Measurements from ENCODE around the gene LIN37.

LIN37 gene

DNA sequence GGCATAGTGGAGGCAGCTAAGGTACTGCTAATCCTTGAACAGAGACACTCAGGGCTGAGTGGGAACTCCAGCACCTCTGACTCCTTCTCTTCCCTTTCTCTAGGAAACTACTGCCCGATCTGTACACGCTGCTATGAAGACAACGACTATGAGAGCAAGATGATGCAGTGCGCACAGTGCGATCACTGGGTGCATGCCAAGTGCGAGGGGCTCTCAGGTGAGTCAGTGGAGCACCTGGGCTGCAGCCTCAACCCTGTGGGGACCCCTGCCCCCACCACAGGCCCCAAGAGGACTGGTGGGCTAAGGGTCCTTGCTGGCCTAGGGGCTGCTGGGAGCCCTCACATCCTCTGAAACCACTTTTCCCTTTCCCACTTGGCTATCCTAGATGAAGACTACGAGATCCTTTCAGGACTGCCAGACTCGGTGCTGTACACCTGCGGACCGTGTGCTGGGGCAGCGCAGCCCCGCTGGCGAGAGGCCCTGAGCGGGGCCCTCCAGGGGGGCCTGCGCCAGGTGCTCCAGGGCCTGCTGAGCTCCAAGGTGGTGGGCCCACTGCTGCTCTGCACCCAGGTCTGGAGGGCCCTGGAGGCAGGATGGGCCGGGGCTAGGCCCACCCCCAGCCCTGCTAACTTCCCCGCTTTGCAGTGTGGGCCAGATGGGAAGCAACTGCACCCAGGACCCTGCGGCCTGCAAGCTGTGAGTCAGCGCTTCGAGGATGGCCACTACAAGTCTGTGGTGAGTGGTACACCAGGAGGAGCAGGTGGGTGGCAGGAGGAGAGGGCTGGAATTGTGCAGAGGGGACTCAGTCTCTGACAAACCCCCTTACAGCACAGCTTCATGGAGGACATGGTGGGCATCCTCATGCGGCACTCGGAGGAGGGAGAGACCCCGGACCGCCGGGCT is 21.1 kb upstream of the LIN37 start:
- FAIRE-seq (no peak), DNase-seq (ENCODE audit: insufficient read length, low spot score) (no peak)
- TF ChIP-seq POLR2A (IDR thresholded peaks at IDR 0.05; ENCODE audit: low read depth, low read length) (no peak), POLR2AphosphoS5 (IDR thresholded peaks at IDR 0.05; ENCODE audit: low read depth, low read length) (no peak), PAX5 (IDR thresholded peaks at IDR 0.05; ENCODE audit: insufficient read depth, low read length, severe bottlenecking) (no peak), SPI1 (IDR thresholded peaks at IDR 0.05; ENCODE audit: low read depth, low read length) (no peak), TAF1 (IDR thresholded peaks at IDR 0.05; ENCODE audit: low read depth, low read length) (no peak), POU2F2 (IDR thresholded peaks at IDR 0.05; ENCODE audit: low read depth, low read length) (no peak)

DNA sequence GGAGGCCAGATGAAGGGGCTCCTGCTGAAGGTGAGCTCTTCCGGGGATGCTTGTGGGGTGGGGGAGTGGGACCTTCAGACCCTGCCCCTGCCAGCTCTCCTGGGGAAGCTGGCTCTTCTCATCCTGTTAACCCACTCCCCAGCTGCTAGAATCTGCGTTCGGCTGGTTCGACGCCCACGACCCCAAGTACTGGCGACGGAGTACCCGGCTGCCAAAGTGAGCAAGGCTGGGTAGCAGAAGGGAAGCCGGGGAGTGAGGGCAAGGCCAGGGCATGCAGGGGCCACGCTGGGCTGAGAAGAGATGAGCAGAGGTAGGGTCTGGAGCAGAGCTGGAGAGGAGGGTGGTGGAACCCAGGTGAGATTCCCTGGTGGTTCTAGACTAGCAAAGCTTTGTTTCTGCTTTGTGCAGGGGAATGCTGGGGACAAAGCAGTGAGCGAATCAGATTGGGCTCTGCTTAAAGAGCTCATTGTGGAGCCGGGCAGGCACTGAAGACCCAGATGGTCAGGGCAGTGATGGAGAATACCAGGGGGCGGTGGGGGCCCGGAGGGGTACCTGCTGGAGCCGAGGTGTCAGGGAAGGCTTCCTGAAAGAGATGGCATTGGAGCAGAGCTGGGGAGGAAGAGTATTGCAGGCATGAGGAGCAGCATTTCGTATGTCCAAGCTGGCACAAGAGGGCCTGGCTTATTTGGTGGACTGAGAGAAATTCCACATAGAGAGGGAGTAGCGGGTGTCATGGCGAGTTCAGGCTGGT is 20.2 kb upstream of the LIN37 start:
- FAIRE-seq: no peak
- TF ChIP-seq POLR2AphosphoS5 (IDR thresholded peaks at IDR 0.05; ENCODE audit: low read depth, low read length): no peak
- no peak for TF ChIP-seq POU2F2 (IDR thresholded peaks at IDR 0.05; ENCODE audit: low read depth, low read length)
- no peak for TF ChIP-seq SPI1 (IDR thresholded peaks at IDR 0.05; ENCODE audit: low read depth, low read length)
- no peak for DNase-seq (ENCODE audit: insufficient read length, low spot score)

DNA sequence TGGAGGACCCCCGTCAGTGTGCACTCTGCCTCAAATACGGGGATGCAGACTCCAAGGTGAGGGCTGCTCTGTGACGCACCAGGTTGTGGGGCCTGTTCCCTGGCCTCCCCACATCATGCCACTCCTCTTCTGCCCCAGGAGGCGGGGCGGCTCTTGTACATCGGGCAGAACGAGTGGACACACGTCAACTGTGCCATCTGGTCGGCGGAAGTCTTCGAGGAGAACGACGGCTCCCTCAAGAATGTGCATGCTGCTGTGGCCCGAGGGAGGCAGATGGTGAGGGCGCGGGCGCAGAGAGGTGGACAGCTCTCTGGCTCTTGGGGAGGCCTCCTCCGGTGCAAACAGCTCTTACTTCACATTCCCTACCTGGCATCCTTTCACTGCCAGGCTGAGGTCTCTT is 19.4 kb upstream of the LIN37 start:
- no peak for TF ChIP-seq POU2F2 (IDR thresholded peaks at IDR 0.05; ENCODE audit: low read depth, low read length)
- no peak for TF ChIP-seq POLR2A (IDR thresholded peaks at IDR 0.05; ENCODE audit: low read depth, low read length)
- no peak for TF ChIP-seq TAF1 (IDR thresholded peaks at IDR 0.05; ENCODE audit: low read depth, low read length)
- TF ChIP-seq PAX5 (IDR thresholded peaks at IDR 0.05; ENCODE audit: insufficient read depth, low read length, severe bottlenecking): no peak
- no peak for TF ChIP-seq SPI1 (IDR thresholded peaks at IDR 0.05; ENCODE audit: low read depth, low read length)
- TF ChIP-seq POLR2AphosphoS5 (IDR thresholded peaks at IDR 0.05; ENCODE audit: low read depth, low read length): no peak
- FAIRE-seq: no peak
- DNase-seq (ENCODE audit: insufficient read length, low spot score): no peak

GRCh38 chr19:35729763-35730162 is 18.6 kb upstream of the LIN37 start:
- FAIRE-seq (no peak), DNase-seq (ENCODE audit: insufficient read length, low spot score) (no peak)
- TF ChIP-seq POLR2AphosphoS5 (IDR thresholded peaks at IDR 0.05; ENCODE audit: low read depth, low read length) (no peak), POLR2A (IDR thresholded peaks at IDR 0.05; ENCODE audit: low read depth, low read length) (no peak), SPI1 (IDR thresholded peaks at IDR 0.05; ENCODE audit: low read depth, low read length) (no peak), TAF1 (IDR thresholded peaks at IDR 0.05; ENCODE audit: low read depth, low read length) (no peak), POU2F2 (IDR thresholded peaks at IDR 0.05; ENCODE audit: low read depth, low read length) (no peak), PAX5 (IDR thresholded peaks at IDR 0.05; ENCODE audit: insufficient read depth, low read length, severe bottlenecking) (no peak)

GRCh38 chr19:35730326-35730725 is 18.1 kb upstream of the LIN37 start:
- TF ChIP-seq PAX5 (IDR thresholded peaks at IDR 0.05; ENCODE audit: insufficient read depth, low read length, severe bottlenecking): no peak
- TF ChIP-seq TAF1 (IDR thresholded peaks at IDR 0.05; ENCODE audit: low read depth, low read length): no peak
- TF ChIP-seq POU2F2 (IDR thresholded peaks at IDR 0.05; ENCODE audit: low read depth, low read length): no peak
- TF ChIP-seq POLR2AphosphoS5 (IDR thresholded peaks at IDR 0.05; ENCODE audit: low read depth, low read length): no peak
- no peak for TF ChIP-seq SPI1 (IDR thresholded peaks at IDR 0.05; ENCODE audit: low read depth, low read length)
- FAIRE-seq: no peak
- no peak for DNase-seq (ENCODE audit: insufficient read length, low spot score)

DNA sequence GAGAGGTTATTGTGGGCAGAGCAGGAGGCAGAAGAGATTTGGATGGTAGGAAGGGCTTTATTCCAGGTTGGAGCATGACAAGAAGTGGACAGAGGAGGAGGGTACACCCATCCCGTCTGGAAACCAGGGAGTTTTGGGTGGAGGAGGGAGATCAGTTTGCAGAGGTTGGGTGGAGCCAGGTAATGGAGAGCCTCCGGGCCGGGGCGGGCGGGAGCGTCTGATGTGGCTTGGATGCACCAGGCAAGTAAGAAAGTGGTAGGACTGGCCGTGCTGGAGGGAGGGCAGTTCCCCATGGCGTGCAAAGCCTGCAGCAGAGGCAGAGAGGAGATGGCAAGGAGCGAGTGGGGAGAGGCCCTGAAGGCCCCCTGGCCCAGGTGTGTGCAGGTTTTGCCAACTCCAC is 17.0 kb upstream of the LIN37 start:
- FAIRE-seq: no peak
- no peak for DNase-seq (ENCODE audit: insufficient read length, low spot score)
- no peak for TF ChIP-seq POU2F2 (IDR thresholded peaks at IDR 0.05; ENCODE audit: low read depth, low read length)
- TF ChIP-seq SPI1 (IDR thresholded peaks at IDR 0.05; ENCODE audit: low read depth, low read length): no peak
- no peak for TF ChIP-seq POLR2AphosphoS5 (IDR thresholded peaks at IDR 0.05; ENCODE audit: low read depth, low read length)
- TF ChIP-seq PAX5 (IDR thresholded peaks at IDR 0.05; ENCODE audit: insufficient read depth, low read length, severe bottlenecking): no peak
- TF ChIP-seq POLR2A (IDR thresholded peaks at IDR 0.05; ENCODE audit: low read depth, low read length): no peak
- no peak for TF ChIP-seq TAF1 (IDR thresholded peaks at IDR 0.05; ENCODE audit: low read depth, low read length)

DNA sequence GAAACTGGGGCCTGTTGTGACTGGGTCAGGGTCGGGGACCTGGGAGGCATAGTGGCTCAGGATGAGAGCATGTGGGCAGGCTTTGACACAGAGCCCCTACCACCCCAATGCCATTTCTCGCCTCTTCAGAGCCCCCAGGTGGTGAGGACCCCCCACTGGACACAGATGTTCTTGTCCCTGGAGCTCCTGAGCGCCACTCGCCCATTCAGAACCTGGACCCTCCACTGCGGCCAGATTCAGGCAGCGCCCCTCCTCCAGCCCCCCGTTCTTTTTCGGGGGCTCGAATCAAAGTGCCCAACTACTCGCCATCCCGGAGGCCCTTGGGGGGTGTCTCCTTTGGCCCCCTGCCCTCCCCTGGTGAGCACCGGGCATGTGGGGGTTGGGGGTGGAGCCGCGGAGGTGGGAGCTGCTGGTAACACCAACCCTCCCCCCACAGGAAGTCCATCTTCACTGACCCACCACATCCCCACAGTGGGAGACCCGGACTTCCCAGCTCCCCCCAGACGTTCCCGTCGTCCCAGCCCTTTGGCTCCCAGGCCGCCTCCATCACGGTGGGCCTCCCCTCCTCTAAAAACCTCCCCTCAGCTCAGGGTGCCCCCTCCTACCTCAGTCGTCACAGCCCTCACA is 16.5 kb upstream of the LIN37 start:
- DNase-seq (ENCODE audit: insufficient read length, low spot score): no peak
- TF ChIP-seq PAX5 (IDR thresholded peaks at IDR 0.05; ENCODE audit: insufficient read depth, low read length, severe bottlenecking) (no peak), TAF1 (IDR thresholded peaks at IDR 0.05; ENCODE audit: low read depth, low read length) (no peak), POU2F2 (IDR thresholded peaks at IDR 0.05; ENCODE audit: low read depth, low read length) (no peak)
- no peak for FAIRE-seq

DNA sequence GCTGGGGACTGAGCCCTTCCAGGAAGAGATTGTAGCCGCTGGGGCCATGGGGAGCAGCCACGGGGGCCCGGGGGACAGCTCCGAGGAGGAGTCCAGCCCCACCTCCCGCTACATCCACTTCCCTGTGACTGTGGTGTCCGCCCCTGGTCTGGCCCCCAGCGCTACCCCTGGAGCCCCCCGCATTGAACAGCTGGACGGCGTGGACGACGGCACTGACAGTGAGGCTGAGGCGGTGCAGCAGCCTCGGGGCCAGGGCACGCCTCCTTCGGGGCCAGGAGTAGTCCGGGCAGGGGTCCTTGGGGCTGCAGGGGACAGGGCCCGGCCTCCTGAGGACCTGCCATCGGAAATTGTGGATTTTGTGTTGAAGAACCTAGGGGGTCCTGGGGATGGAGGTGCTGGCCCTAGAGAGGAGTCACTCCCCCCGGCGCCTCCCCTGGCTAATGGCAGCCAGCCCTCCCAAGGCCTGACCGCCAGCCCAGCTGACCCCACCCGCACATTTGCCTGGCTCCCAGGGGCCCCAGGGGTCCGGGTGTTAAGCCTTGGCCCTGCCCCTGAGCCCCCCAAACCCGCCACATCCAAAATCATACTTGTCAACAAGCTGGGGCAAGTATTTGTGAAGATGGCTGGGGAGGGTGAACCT is 15.7 kb upstream of the LIN37 start:
- FAIRE-seq (no peak), DNase-seq (ENCODE audit: insufficient read length, low spot score) (no peak)
- no peak for TF ChIP-seq POLR2AphosphoS5 (IDR thresholded peaks at IDR 0.05; ENCODE audit: low read depth, low read length)
- no peak for TF ChIP-seq TAF1 (IDR thresholded peaks at IDR 0.05; ENCODE audit: low read depth, low read length)
- no peak for TF ChIP-seq PAX5 (IDR thresholded peaks at IDR 0.05; ENCODE audit: insufficient read depth, low read length, severe bottlenecking)
- TF ChIP-seq SPI1 (IDR thresholded peaks at IDR 0.05; ENCODE audit: low read depth, low read length): no peak
- TF ChIP-seq POU2F2 (IDR thresholded peaks at IDR 0.05; ENCODE audit: low read depth, low read length): no peak
- no peak for TF ChIP-seq POLR2A (IDR thresholded peaks at IDR 0.05; ENCODE audit: low read depth, low read length)
